Measurements from ENCODE around the gene ELFN2.

ELFN2 gene

GRCh38 chr22:37363261-37363992 is 63.9 kb downstream of the ELFN2 start:
- Histone ChIP-seq H3K4me3 (ENCODE audit: low read length) (no peak overlapping the region), H3K4me2 (ENCODE audit: low read depth, low read length) (no peak overlapping the region), H4K20me1 (ENCODE audit: insufficient read depth, low read length) (no peaks in the 10 kb centered on the region), H3K9me2 (replicated peaks; ENCODE audit: insufficient read depth, low read length) (no peaks in the 10 kb centered on the region), H3K4me1 (ENCODE audit: low read length) (no peaks in the 10 kb centered on the region), H3K9ac (ENCODE audit: low read length) (no peak overlapping the region), H3K79me2 (ENCODE audit: low read length) (no peaks in the 10 kb centered on the region), H3F3A (ENCODE audit: insufficient read depth, low read length) (no peaks in the 10 kb centered on the region), H3K9me3 (replicated peaks; ENCODE audit: insufficient read depth, low read length) (no peaks in the 10 kb centered on the region), H3K36me3 (replicated peaks; ENCODE audit: insufficient read depth, low read length) (no peaks in the 10 kb centered on the region), H2AFZ (ENCODE audit: low read length) (no peak overlapping the region), H3K27ac (ENCODE audit: low read length) (no peak overlapping the region), H3K27me3 (replicated peaks; ENCODE audit: insufficient read depth, low read length) (peaks cover 47% of the 10 kb centered on the region)
- no peak for TF ChIP-seq EZH2 (optimal IDR thresholded peaks at IDR 0.05; ENCODE audit: low read depth, low read length)
- TF ChIP-seq EZH2phosphoT487 (IDR thresholded peaks at IDR 0.05; ENCODE audit: low read length): no peak
- no peak for TF ChIP-seq CTCF (IDR thresholded peaks at IDR 0.05; ENCODE audit: low read length)
- no peak for DNase-seq

- Histone ChIP-seq H3K27ac (ENCODE audit: low read length) (no peak overlapping the region), H3K4me2 (ENCODE audit: low read depth, low read length) (no peak overlapping the region), H3K79me2 (ENCODE audit: low read length) (no peaks in the 10 kb centered on the region), H4K20me1 (ENCODE audit: insufficient read depth, low read length) (no peaks in the 10 kb centered on the region), H3K4me1 (ENCODE audit: low read length) (no peaks in the 10 kb centered on the region), H3K4me3 (ENCODE audit: low read length) (no peak overlapping the region), H3K36me3 (replicated peaks; ENCODE audit: insufficient read depth, low read length) (no peaks in the 10 kb centered on the region), H2AFZ (ENCODE audit: low read length) (no peak overlapping the region), H3K27me3 (replicated peaks; ENCODE audit: insufficient read depth, low read length) (peaks cover 55% of the 10 kb centered on the region), H3K9ac (ENCODE audit: low read length) (no peak overlapping the region), H3K9me2 (replicated peaks; ENCODE audit: insufficient read depth, low read length) (no peaks in the 10 kb centered on the region), H3K9me3 (replicated peaks; ENCODE audit: insufficient read depth, low read length) (no peaks in the 10 kb centered on the region), H3F3A (ENCODE audit: insufficient read depth, low read length) (no peaks in the 10 kb centered on the region)
- TF ChIP-seq EZH2phosphoT487 (IDR thresholded peaks at IDR 0.05; ENCODE audit: low read length): no peak
- TF ChIP-seq CTCF (IDR thresholded peaks at IDR 0.05; ENCODE audit: low read length): no peak
- TF ChIP-seq EZH2 (optimal IDR thresholded peaks at IDR 0.05; ENCODE audit: low read depth, low read length): no peak
- no peak for DNase-seq
These were observed 64.7 kb downstream of the ELFN2 start for GRCh38 chr22:37362621-37363020.

GRCh38 chr22:37358917-37359316 is 68.4 kb downstream of the ELFN2 start:
- no peak for DNase-seq
- Histone ChIP-seq H3K4me2 (ENCODE audit: low read depth, low read length) (no peak overlapping the region), H3K36me3 (replicated peaks; ENCODE audit: insufficient read depth, low read length) (no peaks in the 10 kb centered on the region), H3F3A (ENCODE audit: insufficient read depth, low read length) (no peaks in the 10 kb centered on the region), H3K9me2 (replicated peaks; ENCODE audit: insufficient read depth, low read length) (no peaks in the 10 kb centered on the region), H3K79me2 (ENCODE audit: low read length) (no peaks in the 10 kb centered on the region), H3K4me1 (ENCODE audit: low read length) (no peaks in the 10 kb centered on the region), H3K27ac (ENCODE audit: low read length) (no peak overlapping the region), H3K4me3 (ENCODE audit: low read length) (no peak overlapping the region), H3K9me3 (replicated peaks; ENCODE audit: insufficient read depth, low read length) (no peaks in the 10 kb centered on the region), H3K27me3 (replicated peaks; ENCODE audit: insufficient read depth, low read length) (peaks cover 74% of the 10 kb centered on the region), H2AFZ (ENCODE audit: low read length) (no peak overlapping the region), H4K20me1 (ENCODE audit: insufficient read depth, low read length) (no peaks in the 10 kb centered on the region), H3K9ac (ENCODE audit: low read length) (no peak overlapping the region)
- TF ChIP-seq EZH2phosphoT487 (IDR thresholded peaks at IDR 0.05; ENCODE audit: low read length): no peak
- TF ChIP-seq CTCF (IDR thresholded peaks at IDR 0.05; ENCODE audit: low read length): no peak
- TF ChIP-seq EZH2 (optimal IDR thresholded peaks at IDR 0.05; ENCODE audit: low read depth, low read length): no peak

Data from MM.1S (cell line).